ENCODE measurements around the gene RBFOX2. TPM values are rescaled to one million over a fixed set of nuclear protein-coding genes. Genes with fewer than 3 reads are reported as not detected.
A peak's percentile ranks its signal among the peaks of the same experiment; 100 is the strongest.

Gene RBFOX2
- total RNA-seq, 1 donor from 2014 or later = 210 TPM

GRCh38 chr22:35766654-35767580 is 261.7 kb downstream of the RBFOX2 start:
- Mint-ChIP-seq H3K9me3 (no peaks in the 10 kb centered on the region), H3K4me1 (peaks cover 7% of the 10 kb centered on the region), H3K27ac (peak overlapping the region; percentile 18), H3K4me3 (no peak overlapping the region), H3K27me3 (ENCODE audit: low read depth) (no peaks in the 10 kb centered on the region), H3K36me3 (peaks cover 12% of the 10 kb centered on the region)
- DNase-seq (ENCODE audit: low spot score in 2 of 2, unreplicated experiment in 2 of 2) = no peak
- no peak for TF ChIP-seq CTCF (IDR thresholded peaks at IDR 0.05; ENCODE audit: unreplicated experiment)

GRCh38 chr22:35761037-35761436 is 267.6 kb downstream of the RBFOX2 start:
- DNase-seq (ENCODE audit: low spot score in 2 of 2, unreplicated experiment in 2 of 2) = no peak
- H3K4me3 Mint-ChIP-seq = no peak overlapping the region
- H3K9me3 Mint-ChIP-seq = no peaks in the 10 kb centered on the region
- TF ChIP-seq CTCF (IDR thresholded peaks at IDR 0.05; ENCODE audit: unreplicated experiment) = no peak
- no peaks in the 10 kb centered on the region for H3K27me3 Mint-ChIP-seq (ENCODE audit: low read depth)
- H3K27ac Mint-ChIP-seq = no peak overlapping the region
- no peaks in the 10 kb centered on the region for H3K4me1 Mint-ChIP-seq
- H3K36me3 Mint-ChIP-seq = peaks cover 37% of the 10 kb centered on the region

DNA sequence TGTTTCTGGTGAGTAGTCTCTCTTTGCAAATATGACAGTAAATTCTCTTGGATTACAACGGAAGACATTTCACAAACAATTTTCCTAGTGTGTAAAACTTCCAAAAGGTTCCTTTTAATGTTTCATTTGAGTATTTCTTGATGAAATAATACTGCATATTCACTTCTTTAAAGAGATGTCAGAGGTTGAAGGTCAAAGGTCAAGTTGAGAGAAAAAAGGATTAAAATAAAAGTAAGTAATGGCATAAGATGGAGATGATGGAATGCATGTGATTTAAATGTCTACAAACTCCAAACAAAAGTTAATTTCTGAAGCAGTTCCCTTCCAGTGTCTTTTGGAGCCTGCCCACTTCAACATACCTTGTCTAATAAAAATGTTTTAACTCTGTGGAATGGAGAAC is 270.2 kb downstream of the RBFOX2 start:
- Mint-ChIP-seq H3K9me3 (no peaks in the 10 kb centered on the region), H3K36me3 (peaks cover 39% of the 10 kb centered on the region), H3K27me3 (ENCODE audit: low read depth) (no peaks in the 10 kb centered on the region), H3K4me1 (no peaks in the 10 kb centered on the region), H3K27ac (no peak overlapping the region), H3K4me3 (no peak overlapping the region)
- DNase-seq (ENCODE audit: low spot score in 2 of 2, unreplicated experiment in 2 of 2) = no peak
- no peak for TF ChIP-seq CTCF (IDR thresholded peaks at IDR 0.05; ENCODE audit: unreplicated experiment)

GRCh38 chr22:35756722-35757121 is 271.9 kb downstream of the RBFOX2 start:
- no peak overlapping the region for H3K27ac Mint-ChIP-seq
- no peaks in the 10 kb centered on the region for H3K27me3 Mint-ChIP-seq (ENCODE audit: low read depth)
- no peaks in the 10 kb centered on the region for H3K9me3 Mint-ChIP-seq
- no peak for DNase-seq (ENCODE audit: low spot score in 2 of 2, unreplicated experiment in 2 of 2)
- H3K36me3 Mint-ChIP-seq = peaks cover 39% of the 10 kb centered on the region
- H3K4me1 Mint-ChIP-seq = peaks cover 10% of the 10 kb centered on the region
- no peak overlapping the region for H3K4me3 Mint-ChIP-seq
- no peak for TF ChIP-seq CTCF (IDR thresholded peaks at IDR 0.05; ENCODE audit: unreplicated experiment)

DNA sequence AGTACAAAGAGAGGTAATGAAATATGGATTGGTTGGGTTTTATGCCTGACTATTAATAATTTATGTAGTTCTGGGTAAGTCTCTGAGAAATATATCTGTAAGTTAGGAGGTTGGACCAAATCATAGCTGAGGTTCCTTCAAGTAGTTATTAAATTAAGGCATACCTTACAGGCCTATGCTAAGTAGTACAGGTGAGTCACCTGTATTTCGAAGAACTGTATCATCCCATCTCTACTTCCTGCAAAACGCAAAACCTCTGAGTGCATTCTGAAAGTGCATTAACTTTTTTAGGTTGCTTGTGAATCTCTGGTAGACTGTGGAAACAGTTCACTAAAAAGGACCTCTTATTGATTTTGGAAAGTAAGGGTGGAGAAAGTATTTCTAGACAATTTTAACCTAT is 273.9 kb downstream of the RBFOX2 start:
- TF ChIP-seq CTCF (IDR thresholded peaks at IDR 0.05; ENCODE audit: unreplicated experiment) = no peak
- Mint-ChIP-seq H3K27ac (no peak overlapping the region), H3K4me3 (no peak overlapping the region), H3K4me1 (peaks cover 19% of the 10 kb centered on the region), H3K9me3 (no peaks in the 10 kb centered on the region), H3K27me3 (ENCODE audit: low read depth) (no peaks in the 10 kb centered on the region), H3K36me3 (peaks cover 30% of the 10 kb centered on the region)
- DNase-seq (ENCODE audit: low spot score in 2 of 2, unreplicated experiment in 2 of 2) = no peak
